ENCODE results near the gene MPO. TPM values are rescaled to one million over a fixed set of nuclear protein-coding genes. Genes with fewer than 3 reads are reported as not detected.
A peak's percentile ranks its signal among the peaks of the same experiment; 100 is the strongest.

MPO gene
- total and polyA plus RNA-seq, 12 donors, result 0.13 to 1.4 (median 0.36) TPM; not detected in 3

GRCh38 chr17:58325976-58326468 lies 45.3 kb upstream of the MPO start:
- H3K27ac ChIP-seq, result no peak overlapping the region
- no peak for TF ChIP-seq POLR2A (IDR thresholded peaks at IDR 0.05)
- TF ChIP-seq, protein P1, sequence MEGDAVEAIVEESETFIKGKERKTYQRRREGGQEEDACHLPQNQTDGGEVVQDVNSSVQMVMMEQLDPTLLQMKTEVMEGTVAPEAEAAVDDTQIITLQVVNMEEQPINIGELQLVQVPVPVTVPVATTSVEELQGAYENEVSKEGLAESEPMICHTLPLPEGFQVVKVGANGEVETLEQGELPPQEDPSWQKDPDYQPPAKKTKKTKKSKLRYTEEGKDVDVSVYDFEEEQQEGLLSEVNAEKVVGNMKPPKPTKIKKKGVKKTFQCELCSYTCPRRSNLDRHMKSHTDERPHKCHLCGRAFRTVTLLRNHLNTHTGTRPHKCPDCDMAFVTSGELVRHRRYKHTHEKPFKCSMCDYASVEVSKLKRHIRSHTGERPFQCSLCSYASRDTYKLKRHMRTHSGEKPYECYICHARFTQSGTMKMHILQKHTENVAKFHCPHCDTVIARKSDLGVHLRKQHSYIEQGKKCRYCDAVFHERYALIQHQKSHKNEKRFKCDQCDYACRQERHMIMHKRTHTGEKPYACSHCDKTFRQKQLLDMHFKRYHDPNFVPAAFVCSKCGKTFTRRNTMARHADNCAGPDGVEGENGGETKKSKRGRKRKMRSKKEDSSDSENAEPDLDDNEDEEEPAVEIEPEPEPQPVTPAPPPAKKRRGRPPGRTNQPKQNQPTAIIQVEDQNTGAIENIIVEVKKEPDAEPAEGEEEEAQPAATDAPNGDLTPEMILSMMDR (IDR thresholded peaks at IDR 0.05), result no peak
- DNase-seq, result no peak
- H3K36me3 ChIP-seq (replicated peaks in 1 of 2), result no peaks in the 10 kb centered on the region
- H3K4me3 ChIP-seq, result no peak overlapping the region
- peaks cover 7 to 11% of the 10 kb centered on the region in 2 donors for H3K4me1 ChIP-seq (replicated peaks in 1 of 2)
- 70 to 81% (median 77%) methylated on average over 11 of the region's 11 CpGs for WGBS, 4 donors
- no peaks in the 10 kb centered on the region for H3K27me3 ChIP-seq
- intact Hi-C loops (cut with DNase I), result loop anchor here in 1 of 2 donors (10.0 kb wide), 1 partner anchor 99 kb away; no protein-coding TSS in a partner anchor
- no peaks in the 10 kb centered on the region for H3K9me3 ChIP-seq (replicated peaks in 1 of 3)

DNA sequence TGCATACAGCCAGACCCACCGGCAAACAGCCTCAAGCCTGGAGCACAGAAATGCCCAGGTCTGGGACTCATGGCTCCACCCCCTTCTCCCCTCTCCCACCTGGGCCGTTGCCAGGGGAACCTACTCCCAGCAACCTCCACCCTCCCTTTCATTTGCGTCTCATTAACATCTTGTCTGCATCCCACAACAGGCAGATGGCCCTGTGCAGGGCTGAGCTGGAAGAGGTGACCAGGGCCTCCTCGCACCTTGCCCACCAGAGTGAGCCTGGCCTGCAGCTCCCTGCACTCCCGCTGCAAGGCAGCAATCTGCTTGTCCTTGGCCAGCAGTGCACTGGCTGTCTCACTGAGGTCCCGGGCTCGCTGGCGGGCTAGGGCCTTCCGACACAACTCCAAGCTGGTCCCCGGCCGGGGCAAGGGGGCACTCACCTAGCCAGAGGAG lies 44.6 kb upstream of the MPO start:
- 37 to 47% (median 44%) methylated on average over 6 to 11 of the region's 11 CpGs for WGBS, 4 donors
- no peaks in the 10 kb centered on the region for H3K9me3 ChIP-seq (replicated peaks in 1 of 3)
- no peaks in the 10 kb centered on the region for H3K36me3 ChIP-seq (replicated peaks in 1 of 2)
- no peak overlapping the region for H3K27ac ChIP-seq
- peaks cover 7 to 11% of the 10 kb centered on the region in 2 donors for H3K4me1 ChIP-seq (replicated peaks in 1 of 2)
- TF ChIP-seq, protein P1 (IDR thresholded peaks at IDR 0.05), result no peak
- TF ChIP-seq POLR2A (IDR thresholded peaks at IDR 0.05), result no peak
- H3K4me3 ChIP-seq, result peak overlapping the region in 1 of 4 donors; percentile 72
- no peaks in the 10 kb centered on the region for H3K27me3 ChIP-seq
- peak in 6 of 7 donors; percentile 31 to 61 (median 53) for DNase-seq
- intact Hi-C loops (cut with DNase I), result loop anchor here in 1 of 2 donors (10.0 kb wide), 1 partner anchor 99 kb away; no protein-coding TSS in a partner anchor

- TF ChIP-seq, protein P1 (IDR thresholded peaks at IDR 0.05), result no peak
- peak in 1 of 2 donors; percentile 18 for TF ChIP-seq POLR2A (IDR thresholded peaks at IDR 0.05)
- intact Hi-C loops (cut with DNase I), result loop anchor here (5.0 to 10.0 kb wide), 2 partner anchors 33 to 100 kb away; no protein-coding TSS in a partner anchor
- peaks cover 7 to 11% of the 10 kb centered on the region in 2 donors for H3K4me1 ChIP-seq (replicated peaks in 1 of 2)
- no peaks in the 10 kb centered on the region for H3K9me3 ChIP-seq (replicated peaks in 1 of 3)
- H3K27me3 ChIP-seq, result no peaks in the 10 kb centered on the region
- peak; percentile 52 to 75 (median 69) for DNase-seq
- 5 to 22% (median 6%) methylated on average over 3 to 66 of the region's 66 CpGs for WGBS, 4 donors
- H3K36me3 ChIP-seq (replicated peaks in 1 of 2), result no peaks in the 10 kb centered on the region
- H3K4me3 ChIP-seq, result peak overlapping the region; percentile 31 to 72 (median 49)
- H3K27ac ChIP-seq, result peak overlapping the region in 2 of 5 donors; percentile 34 to 42
Observed at GRCh38 chr17:58324409-58325288, 43.9 kb upstream of the MPO start.

DNA sequence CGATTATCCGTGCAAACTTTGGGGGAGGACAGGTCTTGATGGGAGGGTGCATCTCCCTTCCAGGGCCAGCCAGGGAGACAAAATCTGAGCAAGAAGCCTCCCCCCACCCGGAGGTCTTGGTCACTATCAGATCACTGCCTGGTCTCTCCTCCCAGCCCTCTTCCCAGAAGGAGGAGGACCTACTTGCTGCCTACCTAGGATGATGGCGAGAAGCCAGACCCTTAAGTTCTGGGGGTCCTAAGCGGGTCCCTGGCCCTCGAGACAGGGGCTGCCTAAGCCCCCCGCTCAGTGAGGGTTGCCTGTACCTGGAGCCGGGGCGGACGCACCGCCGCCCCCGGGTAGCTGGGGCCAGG lies 43.3 kb upstream of the MPO start:
- WGBS, 4 donors, result 7 to 42% (median 19%) methylated on average over 2 to 13 of the region's 13 CpGs
- Histone ChIP-seq H3K27me3 (no peaks in the 10 kb centered on the region), H3K27ac (peak overlapping the region in 1 of 5 donors; percentile 34), H3K36me3 (replicated peaks in 1 of 2) (no peaks in the 10 kb centered on the region), H3K4me1 (replicated peaks in 1 of 2) (peaks cover 7 to 11% of the 10 kb centered on the region in 2 donors), H3K9me3 (replicated peaks in 1 of 3) (no peaks in the 10 kb centered on the region), H3K4me3 (peak overlapping the region; percentile 31 to 72 (median 49))
- TF ChIP-seq POLR2A (IDR thresholded peaks at IDR 0.05), result no peak
- TF ChIP-seq, protein P1 (IDR thresholded peaks at IDR 0.05), result no peak
- DNase-seq, result no peak
- intact Hi-C loops (cut with DNase I), result loop anchor here (5.0 to 10.0 kb wide), 2 partner anchors 33 to 101 kb away; no protein-coding TSS in a partner anchor
